ENCODE data around the gene ACTN4.

ACTN4 gene

DNA sequence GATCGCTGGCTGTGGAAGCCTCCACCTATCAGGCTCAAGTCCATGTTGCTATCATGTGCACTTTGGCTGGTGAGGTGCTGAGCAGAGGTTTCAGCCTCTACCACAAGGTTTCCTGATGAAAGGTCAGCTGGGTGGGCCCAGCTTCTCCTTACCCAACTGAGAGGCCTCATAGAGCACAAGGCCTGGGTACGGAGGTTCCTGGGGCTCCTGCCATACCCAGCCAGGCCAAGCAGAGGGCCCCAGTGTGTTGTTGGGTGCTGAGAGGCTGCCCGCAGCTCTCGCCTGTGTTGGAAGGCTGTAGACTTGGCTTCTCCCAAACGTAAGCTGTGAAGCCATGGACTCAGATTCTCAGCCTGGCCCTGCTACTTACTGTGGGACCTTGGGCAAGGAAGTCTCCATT lies 28.2 kb downstream of the ACTN4 start:
- Histone ChIP-seq H3K27ac (peak overlapping the region in 8 of 11 experiments; percentile 1 to 60 (median 46); a peak in 14 of 22 replicates), H3K4me1 (peaks cover 70 to 88% (median 83%) of the 10 kb centered on the region in 10 experiments), H3K9ac (peak overlapping the region in 3 of 11 experiments; percentile 10 to 59 (median 52); a peak in 6 of 22 replicates), H3K4me2 (peak overlapping the region; percentile 73 to 99 (median 85)), H4K20me1 (peaks cover 37 to 85% (median 64%) of the 10 kb centered on the region in 11 experiments; a peak in 21 of 22 replicates), H3K9me3 (replicated peaks in 1 of 11) (no peaks in the 10 kb centered on the region), H3K4me3 (peak overlapping the region in 1 of 10 experiments; percentile 3; a peak in 1 of 20 replicates), H3K36me3 (peaks cover 6 to 53% (median 24%) of the 10 kb centered on the region in 11 experiments; a peak in 15 of 22 replicates), H3K27me3 (no peaks in the 10 kb centered on the region)
- TF ChIP-seq Cebpa-rat (IDR thresholded peaks at IDR 0.05), result no peak

DNA sequence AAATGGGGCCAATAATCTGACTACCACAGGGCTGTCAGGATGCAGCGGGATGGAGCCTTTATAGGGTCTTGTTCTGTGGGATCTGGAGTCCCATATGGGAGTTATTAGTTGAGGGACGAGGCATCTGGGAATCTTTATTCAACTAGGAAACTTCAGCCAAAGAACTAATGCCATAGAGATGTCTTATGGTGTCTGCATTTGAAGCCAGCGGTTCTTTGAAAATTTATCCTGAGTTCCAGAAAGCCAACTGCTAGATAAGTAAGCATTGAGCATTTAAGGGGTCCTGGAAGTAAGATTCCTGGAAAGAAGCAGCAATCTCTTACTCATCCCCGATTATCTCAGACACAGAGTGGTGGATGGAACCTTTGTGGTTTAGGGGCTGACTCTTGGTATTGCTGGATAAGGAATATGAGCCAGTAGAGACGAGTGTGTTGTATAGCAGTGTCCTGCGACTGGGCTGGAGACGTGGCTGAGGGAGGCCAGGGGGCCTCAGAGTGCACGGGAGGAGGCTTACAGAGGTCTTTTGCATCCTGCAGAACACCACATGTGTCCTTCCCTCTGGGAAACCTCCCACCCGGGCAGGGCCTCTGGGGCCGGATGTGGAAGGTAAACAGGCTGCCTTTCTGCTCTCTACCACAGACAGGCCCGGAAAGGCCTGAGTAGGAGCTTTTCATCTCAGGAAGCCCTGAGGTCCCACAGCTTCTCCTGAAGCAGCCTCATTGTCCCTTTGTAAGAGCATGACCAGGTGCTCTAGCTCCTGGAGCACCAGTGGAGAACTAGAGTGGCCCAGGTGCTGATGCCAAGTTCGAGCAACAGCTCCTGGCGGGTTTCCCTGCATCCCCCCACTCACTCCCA lies 28.8 kb downstream of the ACTN4 start:
- no peaks in the 10 kb centered on the region for H3K27me3 ChIP-seq
- H3K4me3 ChIP-seq, result peak overlapping the region in 2 of 10 experiments; percentile 3 to 23; a peak in 2 of 20 replicates
- H3K4me1 ChIP-seq, result peaks cover 69 to 88% (median 83%) of the 10 kb centered on the region in 10 experiments
- peak overlapping the region; percentile 0 to 59 (median 33); a peak in 15 of 22 replicates for H3K9ac ChIP-seq
- no peak for TF ChIP-seq Cebpa-rat (IDR thresholded peaks at IDR 0.05)
- H3K27ac ChIP-seq, result peak overlapping the region in 9 of 11 experiments; percentile 1 to 60 (median 43); a peak in 14 of 22 replicates
- H3K4me2 ChIP-seq, result peak overlapping the region; percentile 73 to 99 (median 85)
- H3K36me3 ChIP-seq, result peaks cover 6 to 55% (median 27%) of the 10 kb centered on the region in 11 experiments; a peak in 16 of 22 replicates
- peaks cover 39 to 84% (median 65%) of the 10 kb centered on the region in 11 experiments; a peak in 21 of 22 replicates for H4K20me1 ChIP-seq
- H3K9me3 ChIP-seq (replicated peaks in 1 of 11), result no peaks in the 10 kb centered on the region

DNA sequence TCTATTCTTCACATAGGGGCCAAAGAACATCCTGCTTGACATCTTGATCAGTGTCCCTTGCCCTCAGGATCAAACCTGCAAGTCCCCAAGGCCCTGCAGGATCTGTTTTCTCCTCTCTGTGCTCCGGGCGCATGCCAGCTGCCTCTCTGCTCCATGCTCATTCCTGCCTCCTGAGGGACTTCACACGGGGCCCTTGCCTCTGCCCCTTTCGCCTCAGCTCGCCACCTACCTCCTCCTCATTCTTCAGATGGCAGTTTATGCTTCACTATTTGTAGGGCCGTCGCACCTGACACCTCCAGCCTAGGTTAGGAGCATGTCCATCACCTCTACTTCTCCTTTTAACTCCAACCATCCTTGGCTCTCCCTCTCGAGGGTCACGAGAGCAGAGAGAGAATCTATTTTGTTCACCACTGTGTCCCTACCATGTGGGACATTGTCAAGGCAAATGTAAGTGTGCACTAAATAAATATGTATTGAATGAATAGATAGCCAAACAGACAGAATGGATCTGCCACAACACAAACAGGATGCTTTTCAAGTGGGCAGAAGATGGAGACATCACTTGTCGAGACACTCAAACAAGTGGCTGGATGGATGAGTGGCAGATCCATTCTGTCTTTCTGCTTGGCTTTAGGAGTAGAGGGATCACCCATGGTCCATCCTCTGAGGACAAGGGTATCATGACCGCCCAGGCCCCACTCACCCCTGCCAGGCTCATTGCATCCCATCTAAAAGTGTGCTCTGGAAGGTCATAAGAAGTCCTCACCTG lies 29.6 kb downstream of the ACTN4 start:
- Histone ChIP-seq H3K4me3 (0 out of 20 replicates have a peak overlapping the region, but pooled peaks of 1 of the 10 experiments have one; percentile 23), H3K27ac (peak overlapping the region in 8 of 11 experiments; percentile 1 to 60 (median 46); a peak in 11 of 22 replicates), H4K20me1 (peaks cover 40 to 84% (median 65%) of the 10 kb centered on the region in 11 experiments; a peak in 21 of 22 replicates), H3K9ac (peak overlapping the region in 10 of 11 experiments; percentile 0 to 59 (median 34); a peak in 11 of 22 replicates), H3K4me2 (peak overlapping the region; percentile 73 to 99 (median 85)), H3K4me1 (peaks cover 69 to 88% (median 82%) of the 10 kb centered on the region in 10 experiments), H3K27me3 (no peaks in the 10 kb centered on the region), H3K9me3 (replicated peaks in 1 of 11) (no peaks in the 10 kb centered on the region), H3K36me3 (peaks cover 6 to 56% (median 31%) of the 10 kb centered on the region in 11 experiments; a peak in 16 of 22 replicates)
- no peak for TF ChIP-seq Cebpa-rat (IDR thresholded peaks at IDR 0.05)

DNA sequence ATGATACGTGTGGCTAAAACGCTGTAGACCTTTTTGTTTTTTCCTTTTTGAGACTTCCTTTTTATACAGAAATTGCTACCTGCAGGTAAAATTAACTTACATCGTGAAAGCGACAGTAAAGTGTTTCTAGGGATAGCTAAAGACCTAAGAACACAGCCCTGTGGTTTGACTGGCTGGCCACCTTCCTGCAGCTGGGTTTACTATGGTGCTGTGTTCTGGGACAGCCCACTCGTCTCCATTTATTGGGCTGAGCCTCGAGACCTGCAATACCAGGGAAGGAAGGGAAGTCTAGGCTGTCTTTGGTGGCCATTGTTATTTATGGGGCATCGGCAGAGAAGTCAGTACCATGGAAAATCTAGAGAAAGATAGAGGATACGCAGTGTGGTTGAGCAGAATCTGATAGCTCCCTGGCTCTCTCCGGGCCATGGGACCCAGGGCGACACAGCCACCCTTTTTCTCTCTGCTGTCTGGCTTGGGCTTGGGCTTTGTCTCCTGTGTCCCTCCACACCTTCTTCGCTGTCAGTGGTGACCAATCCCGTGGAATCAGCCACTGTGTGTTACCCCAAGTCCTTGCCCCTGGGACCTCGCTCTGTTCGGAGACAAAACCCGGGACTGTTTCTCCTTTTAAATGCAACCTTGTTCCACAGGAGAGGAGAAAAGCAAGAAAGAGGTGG lies 30.9 kb downstream of the ACTN4 start:
- Histone ChIP-seq H3K27me3 (no peaks in the 10 kb centered on the region), H3K9me3 (replicated peaks in 1 of 11) (no peaks in the 10 kb centered on the region), H3K4me3 (no peak overlapping the region), H3K4me1 (peaks cover 82 to 96% (median 94%) of the 10 kb centered on the region in 10 experiments), H3K4me2 (peak overlapping the region in 10 of 11 experiments; percentile 31 to 99 (median 86); a peak in 15 of 22 replicates), H3K36me3 (peaks cover 6 to 55% (median 31%) of the 10 kb centered on the region in 11 experiments; a peak in 15 of 22 replicates), H4K20me1 (peaks cover 40 to 96% (median 66%) of the 10 kb centered on the region in 11 experiments; a peak in 21 of 22 replicates), H3K27ac (peak overlapping the region in 6 of 11 experiments; percentile 3 to 52 (median 16); a peak in 7 of 22 replicates), H3K9ac (no peak overlapping the region; a peak in 1 of 22 replicates)
- TF ChIP-seq Cebpa-rat (IDR thresholded peaks at IDR 0.05), result no peak

DNA sequence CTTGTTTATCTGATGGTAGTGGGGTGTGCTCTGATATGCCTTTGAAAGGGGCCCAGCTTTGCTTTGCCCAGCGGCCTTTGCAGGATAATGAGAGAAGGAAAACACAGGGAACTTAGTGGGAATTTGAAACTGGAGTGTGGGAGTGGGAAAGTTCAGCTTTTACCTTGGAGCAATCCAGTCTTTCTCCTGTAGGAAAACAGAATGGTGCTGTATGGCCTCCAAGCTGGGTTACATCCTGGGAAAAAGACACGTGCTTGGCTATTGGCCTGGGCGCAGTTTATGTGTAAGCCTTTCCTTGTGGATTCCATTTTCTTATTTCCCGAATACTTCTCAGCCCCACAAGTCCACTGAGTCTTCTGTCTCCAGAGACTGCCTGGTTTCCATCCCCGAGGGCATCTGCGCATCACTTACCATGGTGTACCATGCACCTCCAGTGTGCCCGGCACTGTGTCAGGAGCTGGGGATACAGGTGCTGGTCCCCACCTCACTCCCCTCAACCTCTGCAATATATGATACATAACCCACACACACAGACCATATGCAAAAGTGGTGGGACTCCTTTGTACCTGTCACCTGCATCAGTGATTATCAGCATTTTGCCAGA lies 31.5 kb downstream of the ACTN4 start:
- Histone ChIP-seq H3K4me3 (no peak overlapping the region), H3K36me3 (peaks cover 6 to 55% (median 31%) of the 10 kb centered on the region in 11 experiments; a peak in 15 of 22 replicates), H3K27me3 (no peaks in the 10 kb centered on the region), H3K9ac (peak overlapping the region in 1 of 11 experiments; percentile 41; a peak in 2 of 22 replicates), H4K20me1 (peaks cover 40 to 96% (median 64%) of the 10 kb centered on the region in 11 experiments; a peak in 21 of 22 replicates), H3K9me3 (replicated peaks in 1 of 11) (no peaks in the 10 kb centered on the region), H3K4me1 (peaks cover 87 to 100% (median 98%) of the 10 kb centered on the region in 10 experiments), H3K4me2 (peak overlapping the region; percentile 20 to 99 (median 85); a peak in 15 of 22 replicates), H3K27ac (peak overlapping the region in 8 of 11 experiments; percentile 3 to 52 (median 28); a peak in 7 of 22 replicates)
- no peak for TF ChIP-seq Cebpa-rat (IDR thresholded peaks at IDR 0.05)

DNA sequence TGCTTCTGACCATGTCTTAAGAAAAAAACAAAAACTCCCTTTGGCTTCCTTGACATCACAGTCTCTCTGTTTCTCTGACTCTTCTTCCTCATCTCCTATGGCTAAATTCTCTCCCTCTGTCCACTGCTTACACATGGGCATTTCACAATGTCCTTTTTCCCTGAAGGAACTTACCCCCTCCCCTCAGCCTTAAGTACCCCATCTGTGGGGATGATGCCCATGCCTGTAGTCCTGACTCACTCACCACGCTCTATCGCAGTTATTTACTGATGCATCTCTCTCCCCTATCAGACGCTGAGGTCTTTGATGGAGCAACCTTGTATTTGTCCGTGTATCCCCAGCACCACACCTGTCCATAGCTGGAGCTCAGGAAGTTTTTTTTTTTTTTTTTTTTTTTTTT lies 32.4 kb downstream of the ACTN4 start:
- peaks cover 6 to 55% (median 31%) of the 10 kb centered on the region in 11 experiments; a peak in 15 of 22 replicates for H3K36me3 ChIP-seq
- H3K9me3 ChIP-seq (replicated peaks in 1 of 11), result no peaks in the 10 kb centered on the region
- peaks cover 87 to 100% (median 98%) of the 10 kb centered on the region in 10 experiments for H3K4me1 ChIP-seq
- H4K20me1 ChIP-seq, result peaks cover 34 to 92% (median 56%) of the 10 kb centered on the region in 11 experiments; a peak in 21 of 22 replicates
- H3K4me2 ChIP-seq, result peak overlapping the region; percentile 20 to 99 (median 85); a peak in 20 of 22 replicates
- H3K27ac ChIP-seq, result peak overlapping the region in 8 of 11 experiments; percentile 2 to 52 (median 28); a peak in 7 of 22 replicates
- peak overlapping the region in 2 of 11 experiments; percentile 10 to 41; a peak in 3 of 22 replicates for H3K9ac ChIP-seq
- no peak overlapping the region for H3K4me3 ChIP-seq
- H3K27me3 ChIP-seq, result no peaks in the 10 kb centered on the region
- TF ChIP-seq Cebpa-rat (IDR thresholded peaks at IDR 0.05), result no peak

DNA sequence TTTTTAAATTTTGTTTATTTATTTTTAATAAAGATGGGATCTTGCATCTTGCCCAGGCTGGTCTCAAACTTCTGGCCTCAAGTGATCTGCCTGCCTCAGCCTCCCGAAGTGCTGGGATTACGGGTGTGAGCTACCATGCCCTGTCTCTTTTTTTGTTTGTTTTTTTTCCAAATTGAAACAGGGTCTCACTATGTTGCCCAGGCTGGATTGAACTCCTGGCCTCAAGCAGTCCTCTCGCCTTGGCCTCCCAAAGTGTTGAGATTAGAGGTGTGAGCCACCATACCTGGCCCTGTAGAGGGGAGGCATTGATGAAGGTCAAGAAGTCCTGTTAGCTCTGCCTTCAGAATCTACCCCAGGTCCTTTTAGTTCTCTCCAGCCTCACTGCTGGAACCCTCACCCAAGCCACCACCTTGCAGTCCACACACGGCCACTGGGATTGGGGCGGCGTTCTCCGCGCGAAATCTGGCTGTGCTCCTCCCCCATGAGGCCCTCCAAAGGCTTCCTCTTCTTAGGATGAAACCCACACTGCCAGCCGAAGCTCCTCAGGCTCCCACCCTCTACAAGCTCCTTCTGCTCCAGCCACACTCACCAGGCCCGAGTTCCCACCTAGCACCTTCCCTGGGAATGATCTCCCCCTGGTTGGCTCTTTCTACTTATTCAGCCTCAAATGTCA lies 34.9 kb downstream of the ACTN4 start:
- peak overlapping the region in 9 of 11 experiments; percentile 70 to 84 (median 79); a peak in 13 of 22 replicates for H3K9ac ChIP-seq
- H4K20me1 ChIP-seq, result peaks cover 15 to 91% (median 31%) of the 10 kb centered on the region in 11 experiments; a peak in 20 of 22 replicates
- H3K4me1 ChIP-seq, result peaks cover 90 to 100% (median 98%) of the 10 kb centered on the region in 10 experiments
- H3K27ac ChIP-seq, result peak overlapping the region in 10 of 11 experiments; percentile 83 to 96 (median 90); a peak in 20 of 22 replicates
- H3K27me3 ChIP-seq, result no peaks in the 10 kb centered on the region
- peak overlapping the region; percentile 79 to 99 (median 96) for H3K4me2 ChIP-seq
- H3K4me3 ChIP-seq, result 0 out of 20 replicates have a peak overlapping the region, but pooled peaks of 1 of the 10 experiments have one; percentile 12
- TF ChIP-seq Cebpa-rat (IDR thresholded peaks at IDR 0.05), result no peak
- H3K36me3 ChIP-seq, result peaks cover 2 to 45% (median 23%) of the 10 kb centered on the region in 11 experiments; a peak in 14 of 22 replicates
- H3K9me3 ChIP-seq (replicated peaks in 1 of 11), result no peaks in the 10 kb centered on the region

Measured in BLaER1 treated with 17β-estradiol and CSF1 and Interleukin-3, amounts not matched to agents 10 nM and 100 nM (cell line).